Measurements from ENCODE around the gene GNB1L. TPM values are rescaled to one million over a fixed set of nuclear protein-coding genes. Genes with fewer than 3 reads are reported as not detected.
A peak's percentile ranks its signal among the peaks of the same experiment; 100 is the strongest.

GNB1L gene
- polyA plus RNA-seq, 3 donors = 3.4 to 6.0 (median 4.8) TPM

DNA sequence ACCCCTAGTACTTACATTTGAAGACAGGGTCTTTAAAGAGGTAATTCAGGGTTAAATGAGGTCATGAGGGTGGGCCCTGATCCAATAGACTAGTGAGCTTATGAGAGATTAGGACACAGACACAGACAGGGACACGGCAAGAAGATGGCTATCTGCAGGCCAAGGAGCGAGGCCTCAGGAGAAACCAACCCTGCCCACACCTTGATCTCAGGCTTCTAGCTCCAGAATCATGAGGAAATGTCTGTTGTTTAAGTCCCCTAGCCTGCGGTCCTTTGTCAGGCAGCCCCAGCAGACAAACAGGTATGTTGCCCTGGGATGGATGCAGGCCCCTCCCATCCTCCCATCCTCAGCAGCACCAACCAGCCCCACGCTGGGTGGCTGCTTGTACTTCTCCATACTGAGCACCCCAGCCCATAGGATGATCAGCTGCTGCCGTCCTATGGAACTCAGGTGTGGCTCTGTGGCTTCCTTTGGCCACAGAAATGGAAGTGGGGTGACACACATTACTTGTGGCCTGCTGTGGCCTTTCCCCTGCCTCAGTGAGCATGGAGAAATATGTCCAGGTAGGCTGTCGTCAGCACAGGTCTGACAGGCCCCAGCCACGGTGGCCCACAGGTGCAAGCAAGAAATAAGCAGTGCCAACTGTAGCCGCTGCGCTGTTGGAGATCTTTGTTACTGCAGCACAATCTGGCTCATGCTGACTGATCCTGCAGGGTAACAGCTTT lies 7.9 kb downstream of the GNB1L start:
- H3K4me3 Mint-ChIP-seq = no peak overlapping the region

DNA sequence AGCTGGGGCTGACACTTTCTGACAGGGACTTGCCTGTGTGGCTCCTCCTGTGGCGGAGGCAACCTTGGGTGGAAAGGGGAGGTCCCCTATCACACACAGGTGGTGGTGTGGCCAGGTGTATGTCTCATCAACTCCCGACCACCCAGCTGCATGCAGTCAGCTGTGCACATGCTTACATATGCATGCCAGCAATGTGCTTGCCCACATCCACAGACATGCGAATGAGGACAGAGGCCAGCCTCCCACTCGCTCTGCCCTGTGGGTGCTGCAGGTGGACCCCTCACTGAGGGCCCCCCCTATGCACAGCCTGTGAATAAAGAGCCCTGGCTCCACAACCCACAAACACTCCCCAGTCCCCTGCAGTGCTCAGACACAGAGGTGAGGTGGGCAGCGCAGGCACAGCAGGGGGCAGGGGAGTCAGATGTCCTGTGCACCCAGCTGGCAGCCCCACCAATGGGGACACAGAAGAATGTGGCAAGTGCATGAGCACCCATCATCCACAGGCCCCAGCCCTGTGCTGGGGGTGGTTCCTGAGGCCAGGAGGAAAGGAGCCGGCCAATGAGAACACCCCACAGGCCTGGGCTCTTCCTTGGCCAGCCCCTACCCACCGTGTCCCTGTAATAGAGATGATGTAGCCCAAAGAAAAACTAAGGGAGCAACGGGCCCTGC lies 9.5 kb downstream of the GNB1L start:
- H3K4me1 Mint-ChIP-seq = peaks cover 17% of the 10 kb centered on the region
- H3K4me2 ChIP-seq (replicated peaks; ENCODE audit: extremely low read depth, low read length, poor library complexity, severe bottlenecking) = peak overlapping the region; percentile 70
- H3K27me3 ChIP-seq (ENCODE audit: control insufficient read depth in 2 of 2, insufficient read depth in 2 of 2, low read length in 2 of 2) = no peaks in the 10 kb centered on the region
- peak overlapping the region in 1 of 7 donors; percentile 76 for H3K27ac Mint-ChIP-seq
- intact Hi-C loops (cut with micrococcal nuclease) = no loop called here
- H4K20me1 ChIP-seq (ENCODE audit: insufficient read depth, low read length) = no peaks in the 10 kb centered on the region
- no peak overlapping the region for H3K9ac ChIP-seq (ENCODE audit: insufficient read depth, low read length, poor library complexity, severe bottlenecking)
- peak overlapping the region in 1 of 2 donors; percentile 87 for H3K4me3 Mint-ChIP-seq
- peak overlapping the region in 1 of 3 experiments; percentile 64 for H3K4me3 ChIP-seq (replicated peaks in 1 of 3; ENCODE audit: low read depth in 2 of 3, low read length in 3 of 3)
- no peaks in the 10 kb centered on the region for H3K9me3 ChIP-seq (replicated peaks in 1 of 2; ENCODE audit: control insufficient read depth in 1 of 2, insufficient read depth in 1 of 2, low read length in 2 of 2)
- peaks cover 2 to 12% of the 10 kb centered on the region in 2 donors for H3K36me3 Mint-ChIP-seq
- H3K4me1 ChIP-seq (ENCODE audit: control insufficient read depth in 1 of 2, insufficient read depth in 2 of 2, low read length in 2 of 2) = peaks cover 18 to 22% of the 10 kb centered on the region in 2 donors
- DNase-seq = no peak
- peak overlapping the region; percentile 72 for H2AFZ ChIP-seq (ENCODE audit: insufficient read depth, low read depth, low read length, poor library complexity, severe bottlenecking)
- peaks cover under 1 to 3% of the 10 kb centered on the region in 2 donors for H3K36me3 ChIP-seq (replicated peaks in 1 of 2; ENCODE audit: control insufficient read depth in 1 of 2, insufficient read depth in 2 of 2, low read length in 2 of 2)
- H3K27ac ChIP-seq (ENCODE audit: low read depth in 1 of 2, low read length in 2 of 2) = peak overlapping the region; percentile 64 to 67
- H3K79me2 ChIP-seq (ENCODE audit: insufficient read depth, low read length) = no peaks in the 10 kb centered on the region
- WGBS (ENCODE audit: insufficient coverage) = 94% methylated on average over 5 of the region's 8 CpGs
- TF ChIP-seq, protein P1, sequence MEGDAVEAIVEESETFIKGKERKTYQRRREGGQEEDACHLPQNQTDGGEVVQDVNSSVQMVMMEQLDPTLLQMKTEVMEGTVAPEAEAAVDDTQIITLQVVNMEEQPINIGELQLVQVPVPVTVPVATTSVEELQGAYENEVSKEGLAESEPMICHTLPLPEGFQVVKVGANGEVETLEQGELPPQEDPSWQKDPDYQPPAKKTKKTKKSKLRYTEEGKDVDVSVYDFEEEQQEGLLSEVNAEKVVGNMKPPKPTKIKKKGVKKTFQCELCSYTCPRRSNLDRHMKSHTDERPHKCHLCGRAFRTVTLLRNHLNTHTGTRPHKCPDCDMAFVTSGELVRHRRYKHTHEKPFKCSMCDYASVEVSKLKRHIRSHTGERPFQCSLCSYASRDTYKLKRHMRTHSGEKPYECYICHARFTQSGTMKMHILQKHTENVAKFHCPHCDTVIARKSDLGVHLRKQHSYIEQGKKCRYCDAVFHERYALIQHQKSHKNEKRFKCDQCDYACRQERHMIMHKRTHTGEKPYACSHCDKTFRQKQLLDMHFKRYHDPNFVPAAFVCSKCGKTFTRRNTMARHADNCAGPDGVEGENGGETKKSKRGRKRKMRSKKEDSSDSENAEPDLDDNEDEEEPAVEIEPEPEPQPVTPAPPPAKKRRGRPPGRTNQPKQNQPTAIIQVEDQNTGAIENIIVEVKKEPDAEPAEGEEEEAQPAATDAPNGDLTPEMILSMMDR (IDR thresholded peaks at IDR 0.05) = no peak
- H3K9me3 Mint-ChIP-seq = peaks cover 0 to 7% (median 2%) of the 10 kb centered on the region in 7 donors
- H3K27me3 Mint-ChIP-seq (ENCODE audit: low read depth in 3 of 3) = peaks cover 1 to 3% (median 1%) of the 10 kb centered on the region in 3 donors

More for the DNA sequence above, 7.9 kb downstream of the GNB1L start:
- peaks cover 8 to 26% of the 10 kb centered on the region in 2 donors for H3K36me3 Mint-ChIP-seq
- H3K4me1 Mint-ChIP-seq = peaks cover 17% of the 10 kb centered on the region
- TF ChIP-seq, protein P1 (IDR thresholded peaks at IDR 0.05) = no peak
- Histone ChIP-seq H2AFZ (ENCODE audit: insufficient read depth, low read depth, low read length, poor library complexity, severe bottlenecking) (no peak overlapping the region), H3K27ac (ENCODE audit: low read depth in 1 of 2, low read length in 2 of 2) (no peak overlapping the region), H3K9me3 (replicated peaks in 1 of 2; ENCODE audit: control insufficient read depth in 1 of 2, insufficient read depth in 1 of 2, low read length in 2 of 2) (no peaks in the 10 kb centered on the region), H3K36me3 (replicated peaks in 1 of 2; ENCODE audit: control insufficient read depth in 1 of 2, insufficient read depth in 2 of 2, low read length in 2 of 2) (peaks cover 11 to 18% of the 10 kb centered on the region in 2 donors), H3K9ac (ENCODE audit: insufficient read depth, low read length, poor library complexity, severe bottlenecking) (no peak overlapping the region), H3K4me2 (replicated peaks; ENCODE audit: extremely low read depth, low read length, poor library complexity, severe bottlenecking) (no peak overlapping the region), H4K20me1 (ENCODE audit: insufficient read depth, low read length) (no peaks in the 10 kb centered on the region), H3K4me1 (ENCODE audit: control insufficient read depth in 1 of 2, insufficient read depth in 2 of 2, low read length in 2 of 2) (peaks cover 18 to 22% of the 10 kb centered on the region in 2 donors), H3K79me2 (ENCODE audit: insufficient read depth, low read length) (peaks cover 3% of the 10 kb centered on the region), H3K4me3 (replicated peaks in 1 of 3; ENCODE audit: low read depth in 2 of 3, low read length in 3 of 3) (no peak overlapping the region), H3K27me3 (ENCODE audit: control insufficient read depth in 2 of 2, insufficient read depth in 2 of 2, low read length in 2 of 2) (no peaks in the 10 kb centered on the region)
- H3K27me3 Mint-ChIP-seq (ENCODE audit: low read depth in 3 of 3) = peaks cover 1 to 4% (median 1%) of the 10 kb centered on the region in 3 donors
- intact Hi-C loops (cut with micrococcal nuclease) = no loop called here
- H3K27ac Mint-ChIP-seq = no peak overlapping the region
- WGBS (ENCODE audit: insufficient coverage) = 99% methylated on average over 5 of the region's 9 CpGs
- no peak for DNase-seq
- peaks cover 0 to 7% (median 2%) of the 10 kb centered on the region in 7 donors for H3K9me3 Mint-ChIP-seq
